ENCODE results near the gene PSMD6.

The PSMD6 gene

GRCh38 chr3:64031540-64032508 is 8.5 kb upstream of the PSMD6 start:
- no peaks in the 10 kb centered on the region for H3K9me3 Mint-ChIP-seq
- peaks cover 34% of the 10 kb centered on the region for H3K27me3 Mint-ChIP-seq
- H3K36me3 Mint-ChIP-seq (ENCODE audit: low read depth), result no peaks in the 10 kb centered on the region
- no peak for DNase-seq
- H3K27ac Mint-ChIP-seq, result no peak overlapping the region
- H3K4me1 Mint-ChIP-seq, result peaks cover 6% of the 10 kb centered on the region
- ATAC-seq, result no peak
- H3K4me3 Mint-ChIP-seq, result no peak overlapping the region

- H3K27ac Mint-ChIP-seq, result peak overlapping the region; percentile 74
- no peaks in the 10 kb centered on the region for H3K9me3 Mint-ChIP-seq
- DNase-seq (peak; percentile 81), ATAC-seq (peak; percentile 99)
- H3K27me3 Mint-ChIP-seq, result peaks cover 32% of the 10 kb centered on the region
- peaks cover 6% of the 10 kb centered on the region for H3K4me1 Mint-ChIP-seq
- no peaks in the 10 kb centered on the region for H3K36me3 Mint-ChIP-seq (ENCODE audit: low read depth)
- peak overlapping the region; percentile 69 for H3K4me3 Mint-ChIP-seq
Measured at GRCh38 chr3:64030741-64031140, 7.4 kb upstream of the PSMD6 start.

GRCh38 chr3:64029287-64029686 is 6.0 kb upstream of the PSMD6 start:
- Mint-ChIP-seq H3K27me3 (peaks cover 28% of the 10 kb centered on the region), H3K27ac (no peak overlapping the region)

GRCh38 chr3:64028754-64029153 is 5.5 kb upstream of the PSMD6 start:
- Mint-ChIP-seq H3K9me3 (no peaks in the 10 kb centered on the region), H3K27me3 (peaks cover 26% of the 10 kb centered on the region), H3K36me3 (ENCODE audit: low read depth) (no peaks in the 10 kb centered on the region), H3K27ac (no peak overlapping the region), H3K4me1 (peaks cover 9% of the 10 kb centered on the region), H3K4me3 (no peak overlapping the region)
- ATAC-seq (no peak), DNase-seq (no peak)

More at GRCh38 chr3:64029287-64029686, 6.0 kb upstream of the PSMD6 start:
- DNase-seq, result no peak
- ATAC-seq, result no peak
- H3K4me3 Mint-ChIP-seq, result no peak overlapping the region
- H3K36me3 Mint-ChIP-seq (ENCODE audit: low read depth), result no peaks in the 10 kb centered on the region
- H3K9me3 Mint-ChIP-seq, result no peaks in the 10 kb centered on the region
- peaks cover 6% of the 10 kb centered on the region for H3K4me1 Mint-ChIP-seq

- Mint-ChIP-seq H3K36me3 (ENCODE audit: low read depth) (no peaks in the 10 kb centered on the region), H3K9me3 (no peaks in the 10 kb centered on the region), H3K4me1 (peaks cover 13% of the 10 kb centered on the region), H3K27me3 (peaks cover 26% of the 10 kb centered on the region), H3K27ac (no peak overlapping the region), H3K4me3 (no peak overlapping the region)
- no peak for ATAC-seq
- no peak for DNase-seq
Measured at GRCh38 chr3:64027658-64028057, 4.4 kb upstream of the PSMD6 start.

GRCh38 chr3:64026346-64026745 is 3.1 kb upstream of the PSMD6 start:
- Mint-ChIP-seq H3K4me3 (no peak overlapping the region), H3K4me1 (peaks cover 23% of the 10 kb centered on the region), H3K9me3 (no peaks in the 10 kb centered on the region)

GRCh38 chr3:64023861-64024223 is 548 bp upstream of the PSMD6 start:
- no peaks in the 10 kb centered on the region for H3K9me3 Mint-ChIP-seq
- peaks cover 15% of the 10 kb centered on the region for H3K27me3 Mint-ChIP-seq
- peak overlapping the region; percentile 89 for H3K4me3 Mint-ChIP-seq
- ATAC-seq (no peak), DNase-seq (no peak)
- H3K4me1 Mint-ChIP-seq, result peaks cover 25% of the 10 kb centered on the region
- H3K27ac Mint-ChIP-seq, result peak overlapping the region; percentile 90
- peaks cover 23% of the 10 kb centered on the region for H3K36me3 Mint-ChIP-seq (ENCODE audit: low read depth)

More at GRCh38 chr3:64026346-64026745, 3.1 kb upstream of the PSMD6 start:
- H3K36me3 Mint-ChIP-seq (ENCODE audit: low read depth), result peaks cover 11% of the 10 kb centered on the region
- ATAC-seq, result no peak
- peaks cover 26% of the 10 kb centered on the region for H3K27me3 Mint-ChIP-seq
- H3K27ac Mint-ChIP-seq, result no peak overlapping the region
- no peak for DNase-seq

GRCh38 chr3:64022451-64023186 is 675 bp downstream of the PSMD6 start:
- Mint-ChIP-seq H3K36me3 (ENCODE audit: low read depth) (peaks cover 33% of the 10 kb centered on the region), H3K27ac (peak overlapping the region; percentile 90), H3K27me3 (peaks cover 7% of the 10 kb centered on the region), H3K4me3 (peak overlapping the region; percentile 89), H3K9me3 (no peaks in the 10 kb centered on the region), H3K4me1 (peaks cover 27% of the 10 kb centered on the region)
- DNase-seq, result peak; percentile 16
- no peak for ATAC-seq

GRCh38 chr3:64021922-64022321 is 1.4 kb downstream of the PSMD6 start:
- H3K4me3 Mint-ChIP-seq, result peak overlapping the region; percentile 89
- peaks cover 28% of the 10 kb centered on the region for H3K4me1 Mint-ChIP-seq
- no peaks in the 10 kb centered on the region for H3K9me3 Mint-ChIP-seq
- DNase-seq (no peak), ATAC-seq (no peak)
- H3K36me3 Mint-ChIP-seq (ENCODE audit: low read depth), result peaks cover 40% of the 10 kb centered on the region
- H3K27me3 Mint-ChIP-seq, result no peaks in the 10 kb centered on the region
- peak overlapping the region; percentile 90 for H3K27ac Mint-ChIP-seq

- no peak for DNase-seq
- H3K27ac Mint-ChIP-seq, result no peak overlapping the region
- H3K9me3 Mint-ChIP-seq, result no peaks in the 10 kb centered on the region
- no peak for ATAC-seq
- peaks cover 32% of the 10 kb centered on the region for H3K4me1 Mint-ChIP-seq
- peaks cover 55% of the 10 kb centered on the region for H3K36me3 Mint-ChIP-seq (ENCODE audit: low read depth)
- no peaks in the 10 kb centered on the region for H3K27me3 Mint-ChIP-seq
- H3K4me3 Mint-ChIP-seq, result no peak overlapping the region
Measured at GRCh38 chr3:64019879-64020278, 3.4 kb downstream of the PSMD6 start.

- H3K27ac Mint-ChIP-seq, result peak overlapping the region; percentile 64
- peaks cover 61% of the 10 kb centered on the region for H3K36me3 Mint-ChIP-seq (ENCODE audit: low read depth)
- no peaks in the 10 kb centered on the region for H3K27me3 Mint-ChIP-seq
- no peak for DNase-seq
- peaks cover 38% of the 10 kb centered on the region for H3K4me1 Mint-ChIP-seq
- ATAC-seq, result no peak
- no peaks in the 10 kb centered on the region for H3K9me3 Mint-ChIP-seq
- no peak overlapping the region for H3K4me3 Mint-ChIP-seq
Measured at GRCh38 chr3:64019271-64019670, 4.0 kb downstream of the PSMD6 start.

- no peak for ATAC-seq
- Mint-ChIP-seq H3K4me3 (no peak overlapping the region), H3K9me3 (no peaks in the 10 kb centered on the region), H3K27ac (peak overlapping the region; percentile 59), H3K36me3 (ENCODE audit: low read depth) (peaks cover 78% of the 10 kb centered on the region), H3K4me1 (peaks cover 32% of the 10 kb centered on the region), H3K27me3 (no peaks in the 10 kb centered on the region)
- no peak for DNase-seq
Measured at GRCh38 chr3:64016941-64017620, 6.2 kb downstream of the PSMD6 start.

- DNase-seq (no peak), ATAC-seq (peak; percentile 57)
- H3K27me3 Mint-ChIP-seq, result no peaks in the 10 kb centered on the region
- no peaks in the 10 kb centered on the region for H3K9me3 Mint-ChIP-seq
- H3K4me3 Mint-ChIP-seq, result no peak overlapping the region
- peaks cover 31% of the 10 kb centered on the region for H3K4me1 Mint-ChIP-seq
- H3K36me3 Mint-ChIP-seq (ENCODE audit: low read depth), result peaks cover 80% of the 10 kb centered on the region
- peak overlapping the region; percentile 81 for H3K27ac Mint-ChIP-seq
Measured at GRCh38 chr3:64011685-64012084, 11.6 kb downstream of the PSMD6 start.

- Mint-ChIP-seq H3K36me3 (ENCODE audit: low read depth) (peaks cover 70% of the 10 kb centered on the region), H3K9me3 (no peaks in the 10 kb centered on the region), H3K27ac (peak overlapping the region; percentile 16), H3K4me3 (no peak overlapping the region), H3K27me3 (no peaks in the 10 kb centered on the region), H3K4me1 (peaks cover 29% of the 10 kb centered on the region)
- ATAC-seq, result no peak
- no peak for DNase-seq
Measured at GRCh38 chr3:64010199-64010598, 13.1 kb downstream of the PSMD6 start.

All from activated naive CD8-positive, alpha-beta T cell treated with anti-CD3 and anti-CD28 coated beads, Interleukin-2, amount 50 U/mL, for 24 hours (primary cell).